SIG-M5 treated with dmso at 0.1 percent for 504 hours (cell line): ENCODE measurements around the gene UGT1A4.

Experiments
- DNase-seq: peaks from one replicate; lab custom pipeline; 2025; ENCODE audit not compliant: unreplicated experiment; lab: John Stamatoyannopoulos, UW

The UGT1A4 gene

DNA sequence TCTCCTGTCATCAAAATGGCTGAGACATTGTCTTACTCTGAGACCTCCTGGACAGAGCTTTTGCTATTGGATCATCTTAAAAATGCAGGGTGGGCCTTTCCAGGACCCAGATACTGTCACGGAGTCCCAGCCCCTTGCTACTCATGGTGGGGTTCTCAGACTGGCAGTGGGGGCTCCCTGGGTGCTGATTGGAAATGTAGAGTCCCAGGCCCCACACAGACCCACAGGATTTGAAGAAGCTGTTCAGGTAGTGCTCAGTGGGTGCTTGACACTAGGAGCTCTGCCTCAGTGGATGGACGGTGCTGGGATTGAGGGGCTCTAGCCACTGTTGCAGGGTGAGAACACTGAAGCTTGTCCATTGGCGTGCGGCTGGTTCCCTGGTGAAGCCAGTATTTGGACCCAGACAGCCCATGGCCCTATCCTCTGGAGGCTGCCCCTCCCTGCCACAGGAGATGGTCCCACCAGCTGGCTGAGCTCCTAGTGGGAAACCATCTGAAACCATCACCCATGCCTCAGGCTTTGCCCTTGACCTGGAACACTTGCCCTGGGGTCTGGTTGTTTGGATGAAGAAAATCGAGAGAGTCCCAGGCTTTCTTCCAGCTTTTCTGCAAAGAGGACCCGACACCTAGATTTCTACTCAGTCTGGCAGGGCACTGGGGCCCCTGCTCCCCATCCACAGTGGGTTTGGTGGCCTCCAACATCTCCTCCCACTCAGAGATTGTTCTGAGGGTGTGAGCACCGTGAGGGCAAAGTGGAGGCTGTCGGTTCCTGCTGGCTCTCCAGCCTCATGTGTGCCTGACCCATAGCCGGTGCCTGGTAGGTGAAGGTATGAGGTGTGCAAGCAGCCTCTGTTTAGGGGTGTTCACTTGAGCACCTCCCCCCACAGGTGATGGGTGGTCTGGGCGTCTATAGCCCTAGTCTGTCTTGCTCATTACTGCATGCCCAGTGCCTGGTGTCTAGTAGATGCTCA is 89.7 kb downstream of the UGT1A4 start:
- no peak for DNase-seq

DNA sequence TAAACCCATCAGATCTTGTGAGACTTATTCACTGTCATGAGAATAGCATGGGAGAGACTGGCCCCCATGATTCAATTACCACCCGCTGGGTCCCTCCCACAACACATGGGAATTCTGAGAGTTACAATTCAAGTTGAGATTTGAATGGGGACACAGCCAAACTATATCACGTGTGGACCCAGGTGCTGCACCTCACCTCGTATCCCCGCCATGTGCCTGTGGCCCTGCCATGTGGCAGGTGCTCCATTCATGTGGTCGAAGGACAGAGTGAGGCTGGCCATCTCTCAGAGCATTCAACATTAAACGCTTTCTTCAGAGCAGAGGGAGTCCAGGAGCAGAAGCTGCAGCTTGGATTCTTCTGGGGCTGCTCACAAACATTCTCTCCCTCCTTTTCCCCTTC is 91.8 kb downstream of the UGT1A4 start:
- DNase-seq, result no peak

DNA sequence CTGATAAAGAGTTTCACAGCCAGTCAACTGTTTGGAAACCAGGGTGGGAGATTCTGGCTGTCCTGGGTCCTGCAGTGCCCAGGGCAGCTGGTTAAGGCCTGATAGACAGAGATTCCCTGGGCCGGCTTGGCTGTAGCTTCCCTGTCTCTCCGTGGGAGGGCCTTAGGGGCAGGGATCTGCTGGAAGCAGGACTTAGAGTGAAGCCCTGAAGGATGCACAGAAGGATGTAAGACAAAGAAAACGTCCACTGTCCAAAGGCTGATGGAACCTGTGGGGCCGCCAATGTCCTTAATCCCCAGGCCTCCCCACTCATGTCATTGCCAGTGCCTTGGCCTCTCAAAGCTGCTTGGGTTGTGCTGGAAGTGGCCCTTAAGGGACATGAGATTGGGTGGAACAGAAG is 92.6 kb downstream of the UGT1A4 start:
- DNase-seq, result no peak

DNA sequence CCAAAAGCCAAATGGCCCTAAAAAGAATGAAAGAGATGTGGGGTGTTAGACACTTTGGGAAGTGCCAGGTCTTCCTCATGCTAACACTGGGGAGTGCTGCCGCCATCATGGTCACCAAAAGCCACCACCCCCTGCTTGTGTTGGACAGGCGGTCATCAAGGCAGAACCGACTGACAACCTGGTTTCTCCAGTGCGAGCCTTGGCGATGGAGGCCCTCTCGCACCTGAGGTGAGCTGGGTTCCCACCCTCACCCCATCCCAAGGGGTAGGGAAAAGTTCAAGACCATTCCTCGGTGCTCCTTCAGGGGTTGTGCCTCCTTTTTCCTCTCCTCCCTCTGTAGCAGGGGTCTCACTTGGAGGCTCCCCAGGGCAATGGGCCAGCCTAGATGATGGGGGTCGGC is 93.2 kb downstream of the UGT1A4 start:
- no peak for DNase-seq

DNA sequence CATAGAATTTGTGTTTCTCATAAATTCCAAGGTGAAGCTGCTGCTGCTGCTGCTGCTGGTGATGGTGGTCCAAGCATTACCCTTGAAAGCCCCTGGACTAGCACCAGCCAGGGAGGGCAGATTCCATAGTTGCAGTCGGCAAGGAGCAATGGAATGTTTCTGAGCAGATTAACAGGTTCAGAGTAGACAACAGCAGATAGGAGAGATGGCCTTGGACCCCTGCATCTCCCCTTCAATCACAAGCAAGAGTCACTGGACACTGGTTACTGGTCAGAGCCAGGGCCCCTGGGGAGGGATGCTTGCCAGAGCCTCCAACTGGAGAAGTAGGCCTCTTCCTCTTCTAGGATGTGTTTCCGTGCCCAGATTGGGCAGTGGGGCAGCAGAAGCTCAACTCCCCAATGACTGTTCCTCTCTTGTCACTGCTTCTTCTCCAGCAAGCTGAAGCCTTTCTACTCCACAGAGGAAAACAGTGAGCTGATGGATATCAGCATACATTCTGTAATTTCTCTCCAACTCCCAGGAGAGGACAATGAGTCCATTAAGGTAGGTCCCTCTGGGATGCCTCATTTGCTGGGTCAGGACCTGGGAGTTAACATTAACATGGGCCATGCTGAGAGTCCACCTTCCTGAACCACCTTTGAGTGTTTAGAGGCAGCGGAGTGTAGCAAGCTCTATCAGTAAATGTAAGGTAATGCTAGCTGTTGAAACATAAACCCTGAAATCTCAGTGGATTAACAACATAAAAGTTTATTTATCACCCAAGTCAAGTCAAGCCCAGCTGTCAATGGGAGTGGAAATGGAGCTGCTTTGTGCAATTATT is 94.9 kb downstream of the UGT1A4 start:
- no peak for DNase-seq

DNA sequence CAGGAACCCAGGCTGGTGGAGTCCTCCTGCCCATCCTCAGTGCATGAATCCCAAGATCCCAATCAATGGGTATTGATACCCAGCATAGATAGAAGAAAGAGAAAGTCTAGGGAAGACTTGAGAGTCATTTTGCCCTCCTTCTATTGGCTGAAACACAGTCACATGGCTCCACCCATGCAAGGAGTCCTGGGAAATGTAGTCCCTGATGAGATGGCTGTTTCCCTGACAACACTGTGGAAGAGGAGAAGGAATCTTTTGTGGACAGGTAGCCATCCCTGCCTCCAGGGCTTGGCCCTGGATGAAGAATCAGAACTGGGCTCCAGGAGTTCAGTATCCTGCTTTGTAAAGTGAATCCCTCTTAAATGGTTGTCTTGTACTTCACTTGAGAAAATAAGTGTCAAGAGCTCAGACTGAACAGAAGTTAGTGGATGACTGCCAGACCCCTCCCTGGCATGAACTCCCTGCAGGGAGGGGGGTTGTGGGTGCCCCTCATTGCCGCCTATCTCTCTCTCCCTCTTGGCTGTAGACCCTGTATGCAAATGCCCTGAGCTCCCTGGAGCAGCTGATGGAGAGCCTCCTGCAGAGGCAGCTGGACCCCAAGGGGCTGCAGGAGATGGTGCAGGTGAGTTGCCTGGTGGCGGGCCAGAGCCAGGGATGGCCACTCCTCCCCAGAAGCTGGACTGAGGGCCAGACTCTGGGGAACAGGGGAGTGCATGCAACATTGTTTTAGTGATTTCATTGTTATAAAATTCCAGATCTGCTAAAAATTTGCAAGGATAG is 95.7 kb downstream of the UGT1A4 start:
- no peak for DNase-seq

DNA sequence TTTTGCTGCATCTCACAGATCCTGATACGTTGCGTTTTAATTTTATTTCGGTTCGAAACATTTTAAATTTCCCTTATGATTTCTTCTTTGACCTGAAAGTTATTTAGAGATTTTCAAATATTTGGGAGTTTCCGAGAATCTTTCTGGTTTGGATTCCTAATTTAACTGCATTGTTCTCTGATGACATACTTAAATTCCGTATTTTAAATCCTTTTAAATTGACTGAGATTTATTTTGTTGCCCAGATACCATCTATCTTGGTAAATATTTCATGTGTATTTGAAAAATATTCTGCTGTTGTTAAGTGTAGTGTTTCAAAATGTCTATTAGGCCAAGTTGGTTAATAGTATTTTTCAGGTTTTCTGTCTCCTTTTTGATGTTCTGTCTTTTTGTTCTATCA is 97.3 kb downstream of the UGT1A4 start:
- no peak for DNase-seq

DNA sequence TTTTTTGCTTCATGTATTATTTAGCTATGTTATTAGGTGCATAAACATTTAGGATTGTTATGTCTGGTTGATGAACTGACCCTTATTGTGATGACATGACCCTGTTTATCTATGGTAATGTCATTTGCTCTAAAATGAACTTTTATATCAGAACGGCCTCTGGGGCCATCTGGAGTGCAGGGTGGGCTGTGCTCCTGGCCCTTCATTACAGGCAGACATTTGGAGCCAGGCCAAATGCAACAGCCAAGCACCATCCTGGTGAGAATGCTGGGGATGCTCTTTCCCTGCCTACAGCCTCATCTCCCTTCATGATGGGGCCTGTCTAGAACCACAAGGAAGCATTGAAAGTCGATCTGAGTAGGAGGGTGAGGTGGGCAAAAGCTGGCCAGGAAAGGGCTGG is 97.8 kb downstream of the UGT1A4 start:
- no peak for DNase-seq

DNA sequence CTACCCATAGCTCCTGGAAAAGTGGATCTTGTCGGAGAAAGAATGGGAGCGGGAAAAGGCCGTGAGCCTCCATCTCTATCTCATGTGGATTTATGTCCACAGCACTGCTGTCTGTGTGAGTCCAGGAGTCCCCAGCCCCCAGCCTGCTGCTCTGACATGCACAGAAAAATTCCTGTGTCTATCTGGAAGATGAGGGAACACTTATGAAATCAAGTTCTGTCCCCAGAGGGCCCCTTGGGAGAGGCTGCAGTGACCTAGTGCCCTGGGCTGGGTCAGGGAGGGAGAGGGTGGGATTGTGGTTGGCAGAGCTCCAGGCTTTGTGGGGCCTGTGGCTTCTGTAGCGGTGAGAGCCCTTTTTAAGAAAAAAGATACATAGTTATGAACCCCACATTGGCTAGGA is 98.2 kb downstream of the UGT1A4 start:
- DNase-seq, result no peak

DNA sequence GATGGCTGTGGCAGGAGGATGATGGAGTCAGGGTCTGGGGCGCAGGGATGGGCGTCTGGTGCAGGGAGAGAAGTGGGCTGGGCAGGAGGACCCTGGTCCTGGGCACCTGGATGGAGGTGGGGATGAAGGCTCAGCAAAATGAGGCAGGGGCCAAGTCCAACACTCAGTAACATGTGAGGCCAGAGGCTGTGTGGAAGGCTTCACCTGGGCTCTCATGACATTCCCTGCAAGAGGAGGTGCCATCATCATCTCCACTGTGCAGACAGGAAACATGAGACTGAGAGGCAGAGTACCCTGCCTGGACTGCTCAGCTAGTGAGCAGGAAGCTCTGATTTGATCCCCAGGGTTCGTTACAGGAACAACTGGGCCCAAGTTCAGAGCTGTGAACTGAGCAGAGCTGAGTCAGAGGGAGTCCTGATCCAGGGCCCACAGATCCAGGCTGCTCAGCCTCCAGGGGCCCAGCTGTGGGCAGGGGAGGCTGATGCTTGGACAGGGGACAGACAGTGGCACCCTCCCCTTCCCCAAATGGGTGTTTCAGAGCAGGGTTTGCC is 98.9 kb downstream of the UGT1A4 start:
- DNase-seq, result no peak

DNA sequence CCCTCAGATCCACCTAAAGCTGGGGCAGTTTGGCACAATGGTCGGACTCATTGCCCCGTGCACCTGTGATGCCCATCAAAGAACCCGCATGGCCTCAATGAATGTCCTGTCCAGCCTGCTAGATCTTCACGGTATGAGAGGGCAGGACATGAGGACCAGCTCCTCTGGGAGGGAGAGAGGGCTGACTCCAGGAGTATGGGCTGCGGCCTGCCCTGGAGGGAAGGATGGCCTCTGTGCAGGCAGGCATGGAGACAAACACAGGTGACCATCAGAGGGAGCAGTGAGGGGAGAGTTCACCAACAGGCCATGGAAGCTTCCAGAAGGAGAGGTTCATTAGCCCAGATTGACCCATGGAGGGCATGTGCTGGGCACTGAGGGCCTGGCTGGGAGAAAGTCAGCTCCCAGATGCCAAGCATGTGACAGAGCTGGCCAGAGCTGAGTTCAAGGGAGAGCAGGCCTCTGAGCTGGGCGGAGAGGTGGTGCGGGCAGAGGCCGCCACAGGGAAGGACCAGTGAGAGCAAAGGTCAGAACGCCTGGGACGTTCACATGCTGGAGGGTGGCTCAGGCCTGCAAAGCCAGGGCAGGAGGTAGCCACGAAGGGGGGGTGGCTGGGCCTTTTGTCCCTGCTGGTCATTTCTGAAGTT is 99.6 kb downstream of the UGT1A4 start:
- DNase-seq, result no peak

DNA sequence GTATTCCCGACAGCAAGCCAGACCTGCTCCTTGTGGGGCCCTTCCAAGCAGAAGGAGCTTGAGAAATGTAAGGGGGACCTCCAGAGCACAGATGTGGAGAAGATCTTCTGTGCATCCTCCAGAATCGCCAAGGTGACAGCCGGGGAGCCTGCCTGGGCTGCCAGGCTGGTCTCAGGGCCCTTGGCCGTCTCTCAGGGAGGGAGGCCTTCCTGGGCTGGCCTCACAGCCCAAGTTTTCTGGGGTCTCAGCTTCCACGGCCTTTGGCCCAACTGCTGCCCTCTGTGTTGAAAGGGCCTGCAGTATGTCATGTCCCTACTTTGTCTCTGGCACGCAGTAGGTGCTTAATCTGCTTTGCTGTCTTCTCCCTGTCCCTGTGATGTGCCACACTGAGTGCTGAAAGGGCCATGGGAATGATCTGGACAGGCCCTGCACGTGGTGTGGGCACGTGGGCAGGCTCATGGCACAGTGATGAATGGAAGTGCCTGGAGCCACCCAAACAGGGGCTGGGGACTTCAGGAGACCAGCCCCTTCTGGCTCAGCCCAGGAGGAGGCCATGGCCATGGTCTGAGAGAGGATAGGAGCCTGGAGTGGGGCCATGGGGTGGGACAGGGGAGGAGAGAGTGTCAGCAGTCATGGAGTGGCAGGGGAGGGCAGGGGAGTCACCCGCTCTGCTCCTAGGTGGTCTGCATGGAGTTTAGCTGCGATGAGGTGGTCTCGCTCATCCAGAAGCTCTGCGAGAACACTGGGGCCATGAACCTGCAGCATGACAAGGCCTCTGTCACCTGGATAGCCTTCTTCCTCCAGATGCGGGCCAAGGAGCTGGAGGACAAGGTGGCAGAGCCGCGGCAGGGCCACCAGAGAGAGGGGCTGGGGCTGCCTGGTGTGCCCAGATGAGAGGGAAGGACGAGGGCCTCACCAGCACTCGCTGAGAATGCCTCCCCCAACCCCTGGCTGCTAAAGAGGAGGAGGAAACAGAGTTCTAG is 100.4 kb downstream of the UGT1A4 start:
- no peak for DNase-seq

DNA sequence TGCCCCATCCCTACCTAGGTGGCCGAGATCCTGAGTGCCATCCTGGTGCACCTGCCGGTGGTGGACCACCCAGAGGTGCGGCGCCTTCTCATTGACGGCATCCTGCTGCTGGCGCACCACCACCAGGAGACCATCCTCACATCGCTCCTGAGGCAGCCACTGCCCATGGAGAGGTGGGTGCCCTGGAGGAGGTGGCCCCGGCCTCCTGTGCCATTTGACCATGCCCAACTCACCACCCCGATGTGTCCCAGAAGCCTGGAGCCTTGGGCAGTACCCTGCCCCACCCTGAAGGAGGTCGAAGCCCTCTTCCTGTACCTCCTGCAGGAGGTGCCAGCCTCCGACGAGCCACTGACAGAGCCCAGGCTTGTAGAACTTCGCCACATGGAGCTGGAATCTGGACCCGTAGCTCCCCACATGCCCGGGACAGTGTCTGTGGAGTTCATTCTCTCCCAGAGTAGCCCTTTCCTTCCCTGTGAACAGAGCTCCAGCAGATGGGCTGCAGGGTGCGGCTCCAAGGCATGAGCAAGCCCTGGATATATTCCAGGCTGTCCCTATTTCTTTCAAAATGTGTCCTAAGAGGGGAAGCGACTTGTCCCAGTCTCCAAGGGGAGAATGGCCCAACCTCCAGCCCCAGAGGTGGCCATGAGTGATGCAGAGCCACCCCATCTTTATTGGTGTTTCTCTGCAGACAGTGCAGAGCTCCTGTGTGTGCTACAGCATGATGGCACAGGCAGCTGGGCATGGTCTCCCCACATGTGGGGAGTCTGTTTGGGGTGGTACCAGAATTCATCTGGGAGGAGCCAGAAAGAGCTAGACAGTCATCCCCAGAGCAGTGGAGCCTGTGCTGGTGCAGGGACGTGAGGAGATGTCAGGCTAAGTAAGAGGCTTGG is 101.6 kb downstream of the UGT1A4 start:
- no peak for DNase-seq

DNA sequence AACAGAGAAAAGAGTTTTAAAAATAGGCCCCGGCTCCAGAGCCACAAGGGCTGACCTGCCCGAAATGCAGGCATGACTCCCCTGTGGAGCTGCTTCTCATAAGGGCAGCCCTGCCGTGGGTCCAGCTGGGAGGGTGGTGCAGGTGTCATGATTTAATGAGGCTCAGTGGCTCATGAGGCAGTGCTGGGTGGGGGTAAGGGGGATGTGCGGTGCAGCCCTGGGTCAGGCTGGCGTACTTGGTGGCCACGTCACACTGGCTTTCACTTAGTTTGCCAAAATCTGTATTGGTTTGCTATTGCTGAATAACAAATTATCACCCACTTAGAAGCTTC is 102.2 kb downstream of the UGT1A4 start:
- DNase-seq, result no peak

DNA sequence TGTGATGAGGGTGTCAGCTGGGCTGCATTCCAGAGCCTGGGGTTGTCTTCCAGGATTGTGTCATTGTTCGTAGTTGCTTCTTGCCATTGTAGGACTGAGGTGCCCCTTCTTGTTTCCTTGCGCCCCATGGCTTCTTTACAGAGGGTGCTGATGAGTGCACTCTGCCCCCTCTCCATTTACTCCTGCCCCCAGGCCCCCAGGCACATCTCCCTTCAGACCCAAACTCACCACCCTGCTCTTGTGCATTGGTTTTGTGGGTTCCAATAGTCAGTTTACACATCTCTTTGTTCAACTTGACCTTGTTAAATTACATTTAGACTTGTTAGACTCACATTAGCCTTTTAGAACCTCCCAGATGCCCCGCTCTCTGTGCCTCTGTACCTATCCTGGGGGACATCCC is 102.7 kb downstream of the UGT1A4 start:
- DNase-seq, result no peak

DNA sequence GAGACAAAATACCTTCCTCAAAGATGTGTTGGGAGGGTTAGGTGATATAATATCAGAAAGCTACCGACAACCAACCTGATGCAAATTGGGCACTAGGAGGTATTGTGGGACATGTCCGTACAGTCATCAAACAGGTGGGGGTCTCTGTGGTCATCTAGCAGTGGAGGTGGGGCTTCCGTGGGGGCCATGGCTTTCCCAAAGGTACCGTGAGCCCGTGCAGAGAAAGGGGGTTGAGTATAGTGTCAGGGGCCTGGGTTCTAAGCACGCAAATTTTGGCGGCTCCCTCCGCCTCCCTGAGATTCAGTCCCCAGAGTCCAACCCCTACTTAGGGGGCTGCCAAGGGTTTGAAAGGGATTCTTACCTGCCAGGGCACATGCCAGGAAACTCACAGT is 103.2 kb downstream of the UGT1A4 start:
- no peak for DNase-seq

DNA sequence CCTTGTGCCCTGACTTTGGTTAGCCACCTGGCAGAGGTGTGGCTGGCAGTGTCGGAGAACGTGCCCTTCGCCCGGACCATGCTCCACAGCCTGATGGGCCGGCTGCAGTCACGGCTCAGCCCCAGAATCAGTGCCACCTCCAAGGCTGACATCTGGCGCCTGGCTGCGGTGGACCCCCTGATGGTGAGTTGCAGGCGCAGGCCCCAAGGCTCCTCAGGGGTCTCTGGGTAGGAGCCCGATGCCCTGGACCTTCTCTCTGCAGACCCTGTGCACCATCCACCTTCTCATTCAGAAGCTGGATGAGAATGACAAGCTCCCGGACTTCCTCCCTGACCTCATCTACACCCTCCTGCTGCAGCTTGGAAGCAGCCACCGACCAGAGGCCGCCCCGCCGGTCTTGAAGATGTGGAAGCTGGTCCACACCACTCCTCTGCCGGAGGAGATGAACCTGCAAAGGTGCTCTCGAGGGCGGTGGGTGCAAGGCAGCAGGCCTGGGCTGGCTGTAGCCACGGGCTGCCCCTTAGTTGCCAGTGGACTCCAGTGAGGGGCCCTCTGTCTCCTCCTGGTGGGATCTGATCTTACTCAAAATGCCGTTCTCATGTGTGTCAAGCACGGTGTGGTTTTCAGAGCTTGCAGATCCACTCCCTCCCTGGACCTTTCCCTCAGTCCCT is 103.7 kb downstream of the UGT1A4 start:
- DNase-seq, result no peak
